HCT116 (cell line): ENCODE measurements around the gene ACSS1. TPM values are rescaled to one million over a fixed set of nuclear protein-coding genes. Genes with fewer than 3 reads are reported as not detected.

Experiments
- ATAC-seq: fragments of 200-7000 bp; cut with Tn5 transposase; 2 replicates; pipeline ENCODE4 v1.9.1; 2020; ENCODE audit warnings: mild to moderate bottlenecking, moderate library complexity
- BruUV-seq: library from RNA; stranded (reverse); fragments of 400-500 nt; replicated peaks from 2 replicates; lab custom pipeline; 2021; lab: Mats Ljungman, UMichigan
- CTCF ChIA-PET: fragments of 300-600 bp; sonication (Branson Sonifier 250); formaldehyde crosslinking; loops from one replicate; lab custom pipeline; 2021; ENCODE audit warnings: antibody characterized with exemption; lab: Charles Lee
- POLR2A ChIA-PET: fragments of 300-600, 350-600 bp; sonication (Branson Sonifier 250); formaldehyde crosslinking; loops from one replicate; lab custom pipeline; 2021; ENCODE audit warnings: antibody characterized with exemption; lab: Charles Lee
- RAD21 ChIA-PET, 2 experiments: fragments of 300-600 bp; sonication (Branson Sonifier 250); formaldehyde crosslinking; loops; one replicate each; lab custom pipeline; 2023; ENCODE audit warnings: low total read pairs in 2 of 2; ENCODE audit not compliant: uncharacterized antibody in 2 of 2, unreplicated experiment in 2 of 2, low non-redundant PET in 1 of 2; lab: Charles Lee
- DNase-seq: peaks from one replicate; pipeline ENCODE4 v3.0.0-alpha.2; 2010; ENCODE audit warnings: low read depth, low spot score
- H2AFZ ChIP-seq: fragments of 200-600 bp; shearing (Covaris generic), sonication (generic); 2 replicates; pipeline ENCODE4 v1.6.1; 2017; ENCODE audit warnings: low read depth, mixed run types, mixed read lengths, antibody characterized with exemption, low read length; ENCODE audit not compliant: poor library complexity, severe bottlenecking
- H3K27ac ChIP-seq: 2 replicates; pipeline ENCODE4 v1.5.1; 2012; ENCODE audit warnings: low read depth, low read length
- H3K27me3 ChIP-seq: fragments of 200-600 bp; sonication (generic); 2 replicates; pipeline ENCODE4 v1.6.1; 2016; ENCODE audit warnings: mixed run types, low read length, mixed read lengths; ENCODE audit not compliant: insufficient read depth
- H3K36me3 ChIP-seq, 2 experiments: fragments of 200-500 bp in 1 of 2; fragments of 200-600 bp in 1 of 2; sonication (Bioruptor generic) in 1 of 2; sonication (generic) in 1 of 2; 2 replicates each; pipeline versions ENCODE4 v1.5.1 to v1.6.1; 2014 to 2016; ENCODE audit warnings: low read length in 2 of 2, inconsistent platforms in 1 of 2, mixed read lengths in 1 of 2, mixed run types in 1 of 2; ENCODE audit not compliant: insufficient read depth in 2 of 2, control insufficient read depth in 1 of 2
- H3K4me1 ChIP-seq, 2 experiments: fragments of 200-600 bp in 1 of 2; sonication (generic) in 1 of 2; 2 replicates each; pipeline versions ENCODE4 v1.5.1 to v1.6.1; 2012 to 2017; ENCODE audit warnings: low read length in 2 of 2, inconsistent platforms in 1 of 2, mild to moderate bottlenecking in 1 of 2, mixed read lengths in 1 of 2, mixed run types in 1 of 2, moderate library complexity in 1 of 2; ENCODE audit not compliant: insufficient read depth in 2 of 2, control insufficient read depth in 1 of 2
- H3K4me2 ChIP-seq: fragments of 200-600 bp; sonication (generic); 2 replicates; pipeline ENCODE4 v1.6.1; 2017; ENCODE audit warnings: mixed run types, low read length, mixed read lengths
- H3K4me3 ChIP-seq, 2 experiments: fragments of 200-600 bp in 1 of 2; sonication (generic) in 1 of 2; replicated peaks in 1 of 2; 2 replicates each; pipeline ENCODE4 v1.5.1; 2011 to 2016; ENCODE audit warnings: low read length in 2 of 2, control low read depth in 1 of 2, low read depth in 1 of 2, mild to moderate bottlenecking in 1 of 2, mixed read lengths in 1 of 2, mixed run types in 1 of 2
- H3K79me2 ChIP-seq: fragments of 200-600 bp; sonication (generic); 2 replicates; pipeline ENCODE4 v1.6.1; 2017; ENCODE audit warnings: mild to moderate bottlenecking, mixed run types, low read length, moderate library complexity, mixed read lengths; ENCODE audit not compliant: insufficient read depth
- H3K9ac ChIP-seq: fragments of 200-600 bp; sonication (generic); 2 replicates; pipeline ENCODE4 v1.6.1; 2016; ENCODE audit warnings: low read length, mixed read lengths
- H3K9me2 ChIP-seq: fragments of 200-600 bp; sonication (generic), shearing (Covaris generic); 2 replicates; pipeline ENCODE4 v1.6.1; 2017; ENCODE audit warnings: mixed run types, mild to moderate bottlenecking, moderate library complexity; ENCODE audit not compliant: insufficient read depth
- H3K9me3 ChIP-seq, 2 experiments: fragments of 200-500 bp in 1 of 2; fragments of 200-600 bp in 1 of 2; sonication (Bioruptor generic) in 1 of 2; sonication (generic) in 1 of 2; 2 replicates each; pipeline ENCODE4 v1.6.1; 2014 to 2017; ENCODE audit warnings: low read length in 2 of 2, mixed read lengths in 2 of 2, inconsistent platforms in 1 of 2, low read depth in 1 of 2, mild to moderate bottlenecking in 1 of 2, mixed run types in 1 of 2, moderate library complexity in 1 of 2; ENCODE audit not compliant: control insufficient read depth in 1 of 2, insufficient read depth in 1 of 2
- H4K20me1 ChIP-seq: fragments of 200-600 bp; sonication (generic), shearing (Covaris generic); 2 replicates; pipeline ENCODE4 v1.6.1; 2017; ENCODE audit warnings: mixed run types, mild to moderate bottlenecking, moderate library complexity; ENCODE audit not compliant: insufficient read depth
- ATF3 ChIP-seq: IDR thresholded peaks from 2 replicates; pipeline ENCODE4 v1.6.1; 2012
- CBX3 ChIP-seq: IDR thresholded peaks from 2 replicates; pipeline ENCODE4 v1.6.1; 2012; ENCODE audit warnings: low read depth
- CEBPB ChIP-seq: IDR thresholded peaks from 2 replicates; pipeline ENCODE4 v1.6.1; 2012; ENCODE audit warnings: low read depth
- CTCF ChIP-seq, 3 experiments: fragments of 200-600 bp in 1 of 3; sonication (generic) in 1 of 3; IDR thresholded peaks in 2 of 3; conservative IDR thresholded peaks in 1 of 3; 2 replicates each; pipeline ENCODE4 v1.5.1; 2012 to 2017; ENCODE audit warnings: low read depth in 2 of 3, low read length in 2 of 3, antibody characterized with exemption in 1 of 3, borderline replicate concordance in 1 of 3, control low read depth in 1 of 3, mild to moderate bottlenecking in 1 of 3, mixed read lengths in 1 of 3, mixed run types in 1 of 3, moderate library complexity in 1 of 3; ENCODE audit not compliant: insufficient read depth in 1 of 3
- ELF1 ChIP-seq: IDR thresholded peaks from 2 replicates; pipeline ENCODE4 v1.6.1; 2012; ENCODE audit warnings: low read depth, borderline replicate concordance
- EZH2 ChIP-seq: fragments of 200-600 bp; sonication (generic); IDR thresholded peaks from 2 replicates; pipeline ENCODE4 v1.6.1; 2017; ENCODE audit warnings: antibody characterized with exemption, mixed run types
- EZH2phosphoT487 ChIP-seq: fragments of 200-600 bp; IDR thresholded peaks from 2 replicates; pipeline ENCODE4 v1.6.1; 2018; ENCODE audit warnings: antibody characterized with exemption, borderline replicate concordance
- MAX ChIP-seq: IDR thresholded peaks from 2 replicates; pipeline ENCODE4 v1.6.1; 2012
- POLR2A ChIP-seq: IDR thresholded peaks from 2 replicates; pipeline ENCODE4 v1.7.0; 2011; ENCODE audit warnings: borderline replicate concordance; ENCODE audit not compliant: insufficient read depth, insufficient read length; ENCODE audit errors: extremely low read depth
- POLR2AphosphoS5 ChIP-seq: IDR thresholded peaks from 2 replicates; pipeline ENCODE4 v1.6.1; 2011; ENCODE audit warnings: mild to moderate bottlenecking, low read depth, low read length, moderate library complexity
- REST ChIP-seq: IDR thresholded peaks from 2 replicates; pipeline ENCODE4 v1.6.1; 2012; ENCODE audit warnings: low read depth
- SIN3A ChIP-seq: IDR thresholded peaks from 2 replicates; pipeline ENCODE4 v1.6.1; 2012; ENCODE audit warnings: low read depth
- SRF ChIP-seq: IDR thresholded peaks from 2 replicates; pipeline ENCODE4 v1.6.1; 2012; ENCODE audit warnings: low read depth
- YY1 ChIP-seq: IDR thresholded peaks from 2 replicates; pipeline ENCODE4 v1.6.1; 2011; ENCODE audit warnings: low read length, low read depth, moderate library complexity, mild to moderate bottlenecking; ENCODE audit not compliant: insufficient replicate concordance; ENCODE audit errors: extremely low read depth
- ZBTB33 ChIP-seq: IDR thresholded peaks from 2 replicates; pipeline ENCODE4 v1.6.1; 2011; ENCODE audit warnings: mild to moderate bottlenecking, low read length, moderate library complexity; ENCODE audit not compliant: insufficient replicate concordance; ENCODE audit errors: extremely low read depth
- ZNF274 ChIP-seq: fragments of 200-500 bp; sonication (Bioruptor generic); IDR thresholded peaks from 2 replicates; pipeline ENCODE4 v1.6.1; 2014; ENCODE audit warnings: mild to moderate bottlenecking, low read depth, low read length, inconsistent platforms
- intact Hi-C: fragments of 100-400 bp; cut with micrococcal nuclease; formaldehyde crosslinking; loops from 2 replicates; pipeline ENCODE4 v1.10.0; 2022
- total RNA-seq: library from RNA; stranded (reverse); gene quantifications from one replicate; pipeline ENCODE4 v1.2.1, GENCODE V29; 2021; ENCODE audit not compliant: unreplicated experiment

Gene ACSS1
- total RNA-seq, 1 experiment from 2014 or later: 0.27 TPM

- RAD21 ChIA-PET: no interaction called here
- no peak for ATAC-seq
- H2AFZ ChIP-seq: no peak overlapping the region
- H3K9me3 ChIP-seq: no peaks in the 10 kb centered on the region
- H3K27ac ChIP-seq: no peak overlapping the region
- H3K79me2 ChIP-seq: no peaks in the 10 kb centered on the region
- no peak overlapping the region for H3K9ac ChIP-seq
- TF ChIP-seq ZBTB33: no peak
- TF ChIP-seq MAX: no peak
- TF ChIP-seq YY1: no peak
- TF ChIP-seq ATF3: no peak
- no peak for TF ChIP-seq ZNF274
- no peak for TF ChIP-seq SRF
- no peak for TF ChIP-seq POLR2A
- TF ChIP-seq ELF1: no peak
- TF ChIP-seq POLR2AphosphoS5: no peak
- no peak for TF ChIP-seq CBX3
- TF ChIP-seq CTCF (IDR thresholded peaks at IDR 0.05 in 2 of 3, conservative IDR thresholded peaks at IDR 0.05 in 1 of 3; ENCODE audit: borderline replicate concordance in 1 of 3, insufficient read depth in 1 of 3, low read depth in 2 of 3, low read length in 2 of 3): no peak
- TF ChIP-seq EZH2phosphoT487: no peak
- no peak for TF ChIP-seq SIN3A
- TF ChIP-seq REST: no peak
- no peak for TF ChIP-seq CEBPB
- no peak for TF ChIP-seq EZH2
- TF ChIP-seq, all 23 proteins: peak for 0
- CTCF ChIA-PET: interaction anchor here (1.4 to 5.4 kb wide), 2 partner anchors 22 to 69 kb away, joined by 4 to 31 read pairs; no protein-coding TSS in a partner anchor
- BruUV-seq: no TSS peak
- intact Hi-C loops: loop anchor here (1.0 to 10.0 kb wide), 2 partner anchors 70 to 330 kb away; partner anchors contain the start of gene ABHD12
- Histone ChIP-seq H3K27me3 (peaks cover 61% of the 10 kb centered on the region), H3K4me3 (no peak overlapping the region), H3K9me2 (no peaks in the 10 kb centered on the region), H3K4me2 (no peak overlapping the region), H3K36me3 (no peaks in the 10 kb centered on the region), H3K4me1 (no peaks in the 10 kb centered on the region), H4K20me1 (no peaks in the 10 kb centered on the region)
- POLR2A ChIA-PET: no interaction called here
- no peak for DNase-seq
Observed at GRCh38 chr20:25064561-25065071, 6.7 kb upstream of the ACSS1 start.
